Gastroesophageal sphincter (tissue), 3 donors: ENCODE data around the gene CLDN20.

Source experiments
- CTCF ChIP-seq, 4 experiments: fragments of 200-600 bp in 2 of 4; fragments of 450-650 bp in 2 of 4; sonication (generic) in 1 of 4; IDR thresholded peaks; one replicate each; pipeline ENCODE4 v1.5.1; 2017 to 2019; ENCODE audit warnings: antibody characterized with exemption in 4 of 4, mild to moderate bottlenecking in 2 of 4, moderate library complexity in 2 of 4
- EP300 ChIP-seq: sonication (generic); formaldehyde crosslinking; IDR thresholded peaks from one replicate; pipeline ENCODE4 v1.6.1; 2017; ENCODE audit warnings: antibody characterized with exemption, mild to moderate bottlenecking
- POLR2A ChIP-seq, 2 donors: fragments of 450-650 bp; IDR thresholded peaks; one replicate each; pipeline ENCODE4 v1.6.1; 2017; ENCODE audit warnings: antibody characterized with exemption in 2 of 2, mild to moderate bottlenecking in 2 of 2, moderate library complexity in 1 of 2
- POLR2AphosphoS5 ChIP-seq: sonication (generic); formaldehyde crosslinking; IDR thresholded peaks from one replicate; pipeline ENCODE4 v1.6.1; 2017; ENCODE audit warnings: antibody characterized with exemption

- TF ChIP-seq POLR2A (IDR thresholded peaks at IDR 0.05) (no peak), CTCF (IDR thresholded peaks at IDR 0.05) (no peak), POLR2AphosphoS5 (no peak), EP300 (no peak)
Observed at GRCh38 chr6:155316419-155316818, 52.6 kb downstream of the CLDN20 start.
